Cardiac septum (tissue), 1 donor: ENCODE results near the gene HOXB7. TPM values are rescaled to one million over a fixed set of nuclear protein-coding genes. Genes with fewer than 3 reads are reported as not detected.

ENCODE experiments used
- DNase-seq: peaks from one replicate; pipeline ENCODE4 v3.0.0-alpha.2; 2020; ENCODE audit warnings: low spot score
- intact Hi-C: fragments of 100-400 bp; cut with DNase I; formaldehyde crosslinking; loops from one replicate; pipeline ENCODE4 v1.14.0; 2022
- total RNA-seq: library from RNA; stranded (reverse); fragmentation: NEBNext Ultra II Directional; extraction: Animal tissue kit (Norgen Biotek cat#: 25700); gene quantifications from one replicate; pipeline ENCODE4 v1.2.1, GENCODE V29; 2021
- donor health status: DM: no; HTN: no; CAD: no.

HOXB7 gene
- total RNA-seq, 1 donor from 2014 or later = 0.22 TPM

- DNase-seq = no peak
- intact Hi-C loops = loop anchor here (10.0 kb wide), 2 partner anchors 381 to 589 kb away; partner anchors contain the start of gene IGF2BP1
These were observed 3.3 kb upstream of the HOXB7 start for GRCh38 chr17:48613862-48614694.

GRCh38 chr17:48612854-48613691 is 2.3 kb upstream of the HOXB7 start:
- no peak for DNase-seq
- intact Hi-C loops = loop anchor here (10.0 kb wide), 2 partner anchors 382 to 588 kb away; partner anchors contain the start of gene IGF2BP1

DNA sequence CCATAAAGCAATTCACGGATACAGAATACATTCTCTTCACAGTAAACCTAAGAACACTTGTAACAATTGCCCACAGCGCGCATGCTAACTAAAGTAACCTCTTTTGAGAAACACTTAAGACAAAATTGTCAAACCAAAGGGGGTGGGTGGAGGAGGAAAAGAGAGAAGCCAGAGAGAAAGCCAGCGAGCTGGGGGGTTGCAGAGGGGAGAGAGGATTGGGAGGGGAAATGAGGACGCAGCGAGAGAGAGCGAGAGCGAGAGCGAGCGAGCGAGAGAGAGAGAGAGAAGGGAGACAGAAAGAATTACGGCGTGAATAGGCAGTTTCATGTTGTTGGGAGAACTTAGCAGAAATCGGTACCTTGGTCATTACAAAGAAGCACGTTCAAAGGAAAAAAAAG is 1.6 kb upstream of the HOXB7 start:
- intact Hi-C loops = loop anchor here (10.0 kb wide), 2 partner anchors 382 to 588 kb away; partner anchors contain the start of gene IGF2BP1
- DNase-seq = no peak

DNA sequence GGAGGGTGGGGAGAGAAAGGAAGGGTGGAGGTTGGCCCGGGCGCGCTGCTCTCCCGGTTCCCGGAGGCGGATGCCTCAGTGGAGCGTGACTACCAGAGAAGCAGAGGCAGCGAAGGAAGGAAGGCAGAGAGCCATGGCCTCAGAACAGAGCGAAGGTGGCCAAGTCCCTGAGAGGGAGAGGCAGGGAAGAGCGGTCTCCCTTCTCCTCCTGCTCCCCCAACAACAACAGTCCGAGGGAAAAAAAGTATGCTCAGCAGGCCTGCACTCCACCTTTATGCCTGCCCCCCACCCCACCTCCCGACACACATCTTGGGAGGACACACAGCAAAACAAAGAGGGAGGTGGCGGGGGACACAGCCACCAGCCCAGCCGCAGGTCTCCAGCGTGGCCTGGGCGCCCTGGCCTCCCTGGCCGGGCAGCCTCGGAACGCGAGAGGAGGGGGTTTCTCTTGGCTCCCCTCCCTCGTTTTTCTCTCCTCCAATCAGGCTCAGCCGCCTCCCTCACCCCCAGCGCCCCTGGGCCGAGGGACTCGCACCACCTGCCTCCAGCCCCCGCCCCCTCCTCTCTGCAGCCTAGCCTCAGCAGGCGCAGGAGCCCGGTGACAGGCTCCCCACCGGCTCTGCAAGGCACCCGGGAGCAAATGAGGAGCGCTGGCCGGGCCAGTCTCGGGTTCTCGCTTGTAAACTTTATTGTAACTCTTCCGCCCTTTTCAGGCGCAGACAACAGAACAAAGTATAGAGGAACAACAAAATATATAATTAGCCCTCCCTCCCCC is 1.1 kb upstream of the HOXB7 start:
- intact Hi-C loops = loop anchor here (10.0 kb wide), 2 partner anchors 383 to 587 kb away; partner anchors contain the start of gene IGF2BP1
- no peak for DNase-seq

GRCh38 chr17:48611213-48611612 is 396 bp upstream of the HOXB7 start:
- intact Hi-C loops = loop anchor here (10.0 kb wide), 2 partner anchors 384 to 586 kb away; partner anchors contain the start of gene IGF2BP1
- no peak for DNase-seq

GRCh38 chr17:48609759-48610281 is 997 bp downstream of the HOXB7 start:
- intact Hi-C loops = loop anchor here (10.0 kb wide), 2 partner anchors 385 to 585 kb away; partner anchors contain the start of gene IGF2BP1
- DNase-seq = no peak

- intact Hi-C loops = no loop called here
- no peak for DNase-seq
These were observed 1.8 kb downstream of the HOXB7 start for GRCh38 chr17:48609033-48609432.

DNA sequence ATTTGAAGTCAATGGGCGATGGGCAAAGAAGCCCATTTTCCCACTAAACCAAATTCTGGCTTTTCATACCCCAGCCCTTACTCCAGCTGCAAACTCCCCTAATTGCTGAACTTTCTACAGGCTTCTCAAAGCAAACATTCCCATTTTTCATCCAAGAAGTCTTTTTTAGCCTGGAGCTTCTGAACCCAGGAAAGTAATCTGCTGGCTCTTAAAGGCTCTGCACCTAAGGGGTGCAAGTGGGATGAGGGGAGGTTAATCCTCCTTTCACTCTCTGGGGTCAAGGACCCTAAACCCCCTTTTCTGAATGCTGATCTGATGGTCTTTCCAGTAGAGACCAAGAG is 2.4 kb downstream of the HOXB7 start:
- DNase-seq = no peak
- intact Hi-C loops = no loop called here

DNA sequence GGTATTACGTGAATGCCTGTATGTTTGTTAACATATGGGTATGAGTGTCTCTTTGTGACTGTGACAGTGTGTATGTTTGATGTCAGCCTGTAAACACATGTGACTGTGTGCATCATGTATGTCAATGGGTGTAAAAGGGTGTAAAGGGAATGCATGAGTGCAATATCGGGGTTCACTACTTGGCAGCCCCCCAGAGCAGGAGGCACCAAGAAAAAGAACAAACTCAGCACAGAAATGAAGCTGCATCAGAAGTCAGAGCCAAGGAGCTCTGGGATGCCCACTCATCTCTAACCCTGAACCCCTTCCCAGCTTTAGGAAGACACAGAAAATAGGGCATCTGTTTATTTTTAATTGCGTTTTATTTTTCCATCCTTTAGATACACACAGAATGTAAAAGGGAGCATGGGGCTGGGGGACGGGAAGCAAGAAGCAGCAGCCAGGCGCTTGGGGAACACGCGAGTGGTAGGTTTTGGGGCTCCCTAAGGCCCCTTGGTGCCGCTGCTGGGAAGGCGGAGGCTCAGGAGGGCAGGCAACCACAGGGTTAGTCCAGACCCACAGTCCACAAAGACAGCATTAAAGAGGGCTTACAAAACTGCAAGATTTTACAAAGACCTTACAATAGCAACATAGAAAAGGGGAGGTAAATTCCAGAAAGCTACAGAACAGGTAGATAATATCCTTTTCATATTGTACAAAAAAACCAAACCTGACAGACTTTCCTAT is 3.8 kb downstream of the HOXB7 start:
- DNase-seq = no peak
- intact Hi-C loops = no loop called here

GRCh38 chr17:48605991-48606891 is 4.6 kb downstream of the HOXB7 start:
- intact Hi-C loops = no loop called here
- no peak for DNase-seq

- intact Hi-C loops = no loop called here
- DNase-seq = no peak
These were observed 5.4 kb downstream of the HOXB7 start for GRCh38 chr17:48605409-48605919.

GRCh38 chr17:48604770-48605329 is 6.0 kb downstream of the HOXB7 start, which contains the start of gene HOXB6:
TSS of gene HOXB6 (minus strand) at chr17:48604986. CDS start at chr17:48598150, 6,836 bp downstream.
- DNase-seq = no peak
- intact Hi-C loops = no loop called here

DNA sequence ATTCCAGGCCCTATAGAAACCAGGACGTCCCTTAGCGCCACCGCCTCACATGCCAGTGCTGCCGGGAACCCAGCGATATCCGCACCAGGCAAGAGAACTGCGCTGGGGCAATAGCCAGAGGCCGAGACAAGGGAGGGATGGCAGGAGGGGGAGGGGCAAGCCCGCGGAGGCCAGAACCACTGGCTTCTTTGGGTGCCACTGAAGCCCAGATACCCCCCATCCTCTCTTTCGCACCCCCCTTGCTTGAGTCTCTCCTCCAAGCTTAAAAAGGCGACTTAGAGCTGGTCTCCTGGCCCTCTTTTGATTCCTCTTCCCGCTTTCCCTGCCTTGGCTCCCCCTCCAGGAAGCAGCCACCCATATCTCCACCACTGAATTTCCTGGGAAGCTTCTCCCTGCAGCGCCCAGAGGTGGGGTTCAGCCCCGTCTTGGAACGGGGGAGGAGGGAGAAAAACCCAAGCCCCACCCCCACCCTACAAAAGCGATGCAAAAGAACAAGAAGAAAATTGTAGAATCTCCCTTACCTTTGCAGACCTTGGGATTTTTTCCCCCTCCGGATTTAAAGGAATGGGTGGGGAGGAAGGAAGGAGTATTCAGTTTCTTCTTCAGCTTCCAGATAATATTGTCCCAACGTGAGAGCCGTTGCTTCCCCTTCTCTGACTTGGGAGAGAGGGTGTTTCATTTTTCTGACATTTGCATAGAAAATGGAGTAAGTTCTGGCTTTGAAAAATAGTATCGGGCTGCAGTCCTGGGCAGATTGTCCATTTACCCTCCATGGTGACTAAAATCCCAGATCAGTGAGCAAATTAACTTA is 6.7 kb downstream of the HOXB7 start:
- DNase-seq = no peak
- intact Hi-C loops = no loop called here

DNA sequence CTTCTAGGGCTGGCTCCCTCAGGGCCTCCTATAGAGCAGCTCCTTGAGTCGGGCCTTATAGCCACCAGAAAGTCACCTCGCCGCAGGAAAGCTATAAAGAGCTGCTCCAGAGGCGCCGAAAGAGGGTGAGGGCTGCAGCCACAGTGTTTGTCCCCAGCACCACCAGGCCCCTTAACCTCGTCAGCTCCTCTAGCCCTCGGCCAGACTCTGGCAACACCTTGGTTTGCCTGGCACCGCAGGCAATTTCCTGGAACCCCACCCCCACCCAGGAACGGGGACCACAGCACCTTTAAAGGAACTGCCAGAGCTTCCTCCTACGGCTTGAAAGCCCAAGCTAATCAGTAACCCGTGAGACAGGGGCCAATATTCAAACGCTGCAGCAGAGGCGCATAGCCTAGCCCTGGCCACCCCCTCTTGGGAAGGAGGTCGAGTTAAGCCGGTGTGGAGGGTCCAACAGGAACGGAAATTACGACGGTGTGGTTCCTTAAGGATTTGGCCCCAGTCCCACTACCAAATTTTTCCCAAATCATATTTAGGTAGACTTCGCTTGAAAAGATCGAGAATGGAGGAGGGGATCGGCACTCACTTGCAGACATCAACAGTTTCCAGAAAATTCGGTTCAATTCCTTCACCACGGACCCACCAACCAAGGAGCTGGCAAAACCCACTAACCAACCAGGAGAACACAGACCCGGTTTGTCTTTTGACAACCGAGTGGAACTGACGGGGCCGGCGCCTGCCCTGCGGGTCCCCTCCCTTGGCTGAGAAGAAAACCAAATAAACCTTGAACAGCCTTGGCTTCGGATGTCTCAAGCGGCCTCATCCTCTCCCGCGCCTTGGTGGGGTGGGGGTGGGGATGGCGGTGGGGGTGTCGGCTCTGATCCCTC is 9.0 kb downstream of the HOXB7 start:
- intact Hi-C loops = no loop called here
- no peak for DNase-seq

GRCh38 chr17:48601207-48601538 is 9.6 kb downstream of the HOXB7 start:
- intact Hi-C loops = no loop called here
- DNase-seq = no peak
